Measurements from ENCODE around the gene IL17RB. TPM values are rescaled to one million over a fixed set of nuclear protein-coding genes. Genes with fewer than 3 reads are reported as not detected.

IL17RB gene
- total RNA-seq, 1 experiment from 2014 or later, result 9.8 TPM

DNA sequence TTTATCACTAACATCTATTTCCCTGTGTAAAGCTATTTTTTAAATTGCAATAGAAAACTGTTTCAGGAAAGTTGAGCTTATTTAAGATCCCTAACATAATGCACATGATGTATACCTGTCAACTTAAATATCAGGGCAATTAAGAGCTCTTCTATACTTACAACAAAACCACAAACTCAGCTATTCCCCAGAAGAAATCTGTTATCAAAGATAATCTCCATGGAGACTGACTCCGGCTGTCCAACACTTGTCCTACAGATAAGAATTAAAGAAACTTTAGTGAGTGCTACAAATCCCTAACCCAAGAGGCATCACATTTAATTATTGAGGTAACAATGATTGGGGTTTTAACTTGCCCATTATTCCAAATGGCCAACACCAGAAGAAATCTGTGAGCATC, 41.9 kb downstream of the IL17RB start:
- Histone ChIP-seq H3K4me1 (ENCODE audit: insufficient read depth, low read length) (peaks cover 2% of the 10 kb centered on the region; the same call in 1 of the 2 replicates), H3K23me2 (ENCODE audit: insufficient read length, low read depth, low read length, poor library complexity, severe bottlenecking) (peaks cover 12% of the 10 kb centered on the region), H3K27me3 (ENCODE audit: insufficient read depth, low read length) (no peaks in the 10 kb centered on the region), H4K8ac (replicated peaks; ENCODE audit: insufficient read length, low read depth, low read length) (no peak overlapping the region), H2AFZ (ENCODE audit: low read length) (no peak overlapping the region), H4K5ac (ENCODE audit: insufficient read length, low read depth, low read length) (no peak overlapping the region), H4K20me1 (ENCODE audit: control insufficient read depth, insufficient read depth, insufficient read length) (no peaks in the 10 kb centered on the region), H3K23ac (ENCODE audit: insufficient read length, low read depth, low read length) (no peak overlapping the region), H3K56ac (ENCODE audit: insufficient read length, low read depth, low read length) (no peak overlapping the region), H3K9ac (ENCODE audit: extremely low read depth, insufficient read length, low read length) (no peak overlapping the region), H2BK20ac (ENCODE audit: low read depth, low read length, poor library complexity, severe bottlenecking) (no peak overlapping the region), H3K27ac (ENCODE audit: insufficient read length, low read depth, low read length) (no peak overlapping the region), H4K91ac (ENCODE audit: insufficient read length, low read depth, low read length) (no peak overlapping the region), H3K79me1 (ENCODE audit: insufficient read depth, low read depth, low read length, poor library complexity, severe bottlenecking) (peaks cover 5% of the 10 kb centered on the region), H2BK120ac (ENCODE audit: low read depth, low read length, poor library complexity, severe bottlenecking) (no peak overlapping the region), H3K18ac (ENCODE audit: insufficient read length, low read depth, low read length) (no peak overlapping the region), H2BK5ac (ENCODE audit: insufficient read length, low read length) (no peak overlapping the region), H3K14ac (ENCODE audit: insufficient read depth, low read length) (no peak overlapping the region), H3K4me2 (ENCODE audit: insufficient read depth, insufficient read length, low read length) (no peak overlapping the region), H3K4ac (ENCODE audit: low read depth, low read length) (no peak overlapping the region), H2BK12ac (ENCODE audit: insufficient read length, low read depth, low read length) (no peak overlapping the region), H2AK5ac (ENCODE audit: insufficient read length, low read length) (no peak overlapping the region), H3K79me2 (ENCODE audit: insufficient read depth, low read length) (peaks cover 8% of the 10 kb centered on the region; the same call in 1 of the 2 replicates), H2BK15ac (ENCODE audit: low read depth, low read length) (no peak overlapping the region), H3K9me3 (ENCODE audit: control insufficient read depth, low read depth, low read length) (no peaks in the 10 kb centered on the region), H3T11ph (ENCODE audit: low read length) (no peak overlapping the region)
- peaks cover 19 to 23% of the 10 kb centered on the region in 2 experiments for H3K4me1 Mint-ChIP-seq
- TF ChIP-seq, protein P1, sequence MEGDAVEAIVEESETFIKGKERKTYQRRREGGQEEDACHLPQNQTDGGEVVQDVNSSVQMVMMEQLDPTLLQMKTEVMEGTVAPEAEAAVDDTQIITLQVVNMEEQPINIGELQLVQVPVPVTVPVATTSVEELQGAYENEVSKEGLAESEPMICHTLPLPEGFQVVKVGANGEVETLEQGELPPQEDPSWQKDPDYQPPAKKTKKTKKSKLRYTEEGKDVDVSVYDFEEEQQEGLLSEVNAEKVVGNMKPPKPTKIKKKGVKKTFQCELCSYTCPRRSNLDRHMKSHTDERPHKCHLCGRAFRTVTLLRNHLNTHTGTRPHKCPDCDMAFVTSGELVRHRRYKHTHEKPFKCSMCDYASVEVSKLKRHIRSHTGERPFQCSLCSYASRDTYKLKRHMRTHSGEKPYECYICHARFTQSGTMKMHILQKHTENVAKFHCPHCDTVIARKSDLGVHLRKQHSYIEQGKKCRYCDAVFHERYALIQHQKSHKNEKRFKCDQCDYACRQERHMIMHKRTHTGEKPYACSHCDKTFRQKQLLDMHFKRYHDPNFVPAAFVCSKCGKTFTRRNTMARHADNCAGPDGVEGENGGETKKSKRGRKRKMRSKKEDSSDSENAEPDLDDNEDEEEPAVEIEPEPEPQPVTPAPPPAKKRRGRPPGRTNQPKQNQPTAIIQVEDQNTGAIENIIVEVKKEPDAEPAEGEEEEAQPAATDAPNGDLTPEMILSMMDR (conservative IDR thresholded peaks at IDR 0.05), result no peak
- H3K36me3 Mint-ChIP-seq (ENCODE audit: insufficient read depth in 1 of 3, low read depth in 3 of 3), result peaks cover 6 to 26% (median 26%) of the 10 kb centered on the region in 3 experiments; a peak in 5 of 7 replicates
- no peak for DNase-seq
- no peaks in the 10 kb centered on the region for H3K9me3 Mint-ChIP-seq
- no peaks in the 10 kb centered on the region for H3K27me3 Mint-ChIP-seq (ENCODE audit: low read depth)
- no peak overlapping the region for H3K27ac Mint-ChIP-seq
- whole genome bisulfite sequencing (ENCODE audit: extremely low coverage, insufficient read length, low lambda C conversion rate), result no CpG with 5 or more reads among the region's 1 CpG
- H3K4me3 Mint-ChIP-seq, result no peak overlapping the region

All from H9 (cell line).